GM12891 (cell line): ENCODE measurements around the gene OSGEP.

Experiments used
- DNase-seq: peaks from one replicate; pipeline ENCODE4 v3.0.0; 2011; ENCODE audit warnings: low spot score; ENCODE audit not compliant: insufficient read length
- FAIRE-seq: peaks from 2 replicates; lab custom pipeline; 2011; peaks lifted over from hg19 to GRCh38; lab: Jason Lieb, UNC
- PAX5 ChIP-seq: IDR thresholded peaks from 2 replicates; pipeline ENCODE4 v1.6.1; 2011; ENCODE audit warnings: low read length, moderate library complexity, mild to moderate bottlenecking; ENCODE audit not compliant: insufficient read depth, severe bottlenecking
- POLR2A ChIP-seq: IDR thresholded peaks from 2 replicates; pipeline ENCODE4 v1.6.1; 2011; ENCODE audit warnings: low read depth, low read length, control low read depth
- POLR2AphosphoS5 ChIP-seq: IDR thresholded peaks from 2 replicates; pipeline ENCODE4 v1.6.1; 2011; ENCODE audit warnings: low read depth, low read length, control low read depth
- POU2F2 ChIP-seq: IDR thresholded peaks from 2 replicates; pipeline ENCODE4 v1.6.1; 2011; ENCODE audit warnings: low read depth, mild to moderate bottlenecking, control low read depth, low read length, moderate library complexity
- SPI1 ChIP-seq: IDR thresholded peaks from 2 replicates; pipeline ENCODE4 v1.6.1; 2011; ENCODE audit warnings: low read depth, low read length, control low read depth
- TAF1 ChIP-seq: IDR thresholded peaks from 2 replicates; pipeline ENCODE4 v1.6.1; 2011; ENCODE audit warnings: low read depth, low read length, control low read depth

Gene OSGEP

DNA sequence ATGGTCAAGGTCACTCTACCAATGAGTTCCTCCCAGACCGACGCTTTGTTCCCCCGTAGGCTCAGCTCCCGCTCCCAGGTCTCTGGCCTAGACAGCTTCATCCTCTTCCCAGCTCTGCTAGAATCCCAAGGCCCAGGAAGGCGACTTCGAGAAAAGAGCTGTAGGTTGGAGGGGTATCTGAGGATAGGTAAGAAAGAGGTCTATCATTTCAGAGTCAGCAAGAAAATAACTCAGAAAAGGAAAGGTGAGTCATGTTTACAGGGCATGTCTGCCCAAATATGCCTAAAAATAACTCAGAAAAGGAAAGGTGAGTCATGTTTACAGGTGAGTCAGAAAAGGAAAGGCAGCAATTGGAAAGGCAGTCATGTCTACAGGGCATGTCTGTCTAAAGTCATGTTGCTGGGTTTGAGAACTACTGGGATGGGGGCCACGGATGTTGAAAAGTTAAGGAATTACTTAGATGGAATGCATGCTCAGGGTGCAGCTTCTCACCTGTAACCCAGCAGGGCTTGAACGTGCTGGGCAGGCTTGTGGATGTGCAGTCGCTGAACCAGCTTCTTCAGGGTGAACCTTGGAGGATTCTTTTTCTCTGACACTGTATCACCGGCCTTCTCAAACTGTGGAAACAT is 53.5 kb downstream of the OSGEP start:
- no peak for FAIRE-seq

DNA sequence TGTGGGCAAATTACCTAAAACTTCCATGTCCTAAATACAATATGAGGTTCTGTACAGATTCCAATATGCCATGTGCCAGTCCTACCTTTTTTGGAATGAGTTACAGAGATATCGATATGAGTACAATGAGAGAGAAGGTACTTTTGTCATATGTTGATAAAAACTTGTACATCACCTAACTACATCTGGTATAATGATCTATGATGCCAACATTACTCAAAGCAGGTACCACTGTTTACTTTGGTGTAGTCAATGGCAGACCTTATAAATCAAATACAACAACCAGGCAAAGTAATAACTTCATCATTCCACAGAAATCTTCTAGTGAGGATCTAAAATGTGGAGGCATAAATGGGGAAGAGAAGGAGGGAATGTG is 54.0 kb downstream of the OSGEP start:
- FAIRE-seq (no peak), DNase-seq (no peak)
- no peak for TF ChIP-seq TAF1
- TF ChIP-seq POLR2A = no peak
- TF ChIP-seq POLR2AphosphoS5 = no peak
- TF ChIP-seq POU2F2 = no peak

More for the DNA sequence above, 53.5 kb downstream of the OSGEP start:
- no peak for DNase-seq
- TF ChIP-seq POU2F2 (no peak), POLR2AphosphoS5 (no peak), PAX5 (no peak), SPI1 (no peak), POLR2A (no peak), TAF1 (no peak)

DNA sequence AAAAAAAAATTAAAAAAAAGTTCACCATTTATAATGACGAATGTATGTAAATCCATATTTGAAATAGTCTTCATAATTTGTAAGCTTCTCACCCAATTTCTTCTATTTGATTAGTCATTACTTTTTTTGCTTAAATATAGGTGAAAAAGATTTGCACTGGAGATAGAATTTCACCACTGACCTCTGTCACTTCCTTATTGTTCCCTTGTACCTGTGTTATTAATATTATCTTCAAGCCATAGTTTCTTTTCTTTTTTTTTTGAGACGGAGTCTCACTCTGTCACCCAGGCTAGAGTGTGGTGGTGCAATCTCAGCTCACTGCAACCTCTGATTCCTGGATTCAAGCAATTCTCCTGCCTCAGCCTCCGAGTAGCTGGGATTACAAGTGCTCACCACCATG is 57.1 kb downstream of the OSGEP start:
- FAIRE-seq (no peak), DNase-seq (no peak)
- no peak for TF ChIP-seq TAF1
- no peak for TF ChIP-seq POU2F2
- no peak for TF ChIP-seq POLR2A
- no peak for TF ChIP-seq POLR2AphosphoS5
